ENCODE measurements around the gene ECSCR.
"Not testable (repeated sequence)": the region's sequence is repeated elsewhere in the genome, so short reads cannot be mapped to it uniquely, and the experiment has no call there.

The ECSCR gene

DNA sequence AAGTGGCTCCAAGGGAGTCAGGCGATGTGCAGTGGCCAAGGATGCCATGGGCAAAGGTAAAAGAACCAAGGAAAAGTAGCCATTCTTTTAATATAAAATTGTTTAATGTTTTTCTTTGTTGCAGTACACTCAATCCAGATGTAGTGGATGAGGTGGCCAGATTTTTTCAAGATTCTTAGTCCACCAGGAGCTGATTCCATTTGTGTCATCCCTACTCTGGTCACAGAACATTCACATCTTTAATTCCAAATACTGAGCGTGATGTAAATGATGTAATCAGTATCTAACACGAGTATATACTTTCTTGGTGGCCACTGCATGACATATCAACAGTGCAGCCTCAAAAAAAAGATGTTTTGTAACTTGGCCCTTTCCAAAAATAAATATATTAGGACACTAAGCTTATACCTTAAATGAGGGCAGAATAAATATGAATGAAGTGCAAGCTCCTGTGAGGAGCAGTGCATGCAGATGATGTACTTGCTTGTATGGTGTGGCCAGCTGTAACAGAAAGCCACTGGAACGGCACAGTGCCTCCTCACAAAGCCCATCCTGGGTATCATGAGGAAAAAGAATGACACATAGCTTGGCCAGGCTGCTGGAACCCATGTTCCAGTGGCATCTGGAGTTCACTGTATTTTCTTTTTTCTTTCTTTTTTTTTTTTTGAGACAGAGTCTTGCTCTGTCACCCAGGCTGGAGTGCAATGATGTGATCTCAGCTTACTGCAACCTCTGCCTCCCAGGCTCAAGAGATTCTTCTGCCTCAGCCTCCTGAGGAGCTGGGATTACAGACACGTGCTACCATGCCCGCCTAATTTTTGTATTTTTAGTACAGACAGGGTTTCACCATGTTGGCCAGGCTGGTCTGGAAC, 52.2 kb downstream of the ECSCR start:
- no peak for DNase-seq

DNA sequence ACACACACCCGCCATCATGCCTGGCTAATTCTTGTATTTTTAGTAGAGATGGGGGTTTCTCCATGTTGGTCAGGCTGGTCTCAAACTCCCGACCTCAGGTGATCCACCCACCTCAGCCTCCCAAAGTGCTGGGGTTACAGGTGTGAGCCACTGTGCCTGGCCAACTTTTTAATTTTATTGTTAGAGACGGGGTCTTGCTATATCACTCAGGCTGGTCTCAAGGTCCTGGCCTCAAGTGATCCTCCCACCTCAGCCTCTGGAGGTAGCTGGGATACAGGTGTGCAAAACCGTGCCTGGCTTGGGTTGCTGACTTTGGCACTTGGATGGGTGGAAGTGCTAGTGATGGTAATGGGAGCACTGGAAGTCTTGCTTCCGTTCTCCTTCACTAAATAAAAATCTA, 53.4 kb downstream of the ECSCR start:
- not testable (repeated sequence) for DNase-seq

DNA sequence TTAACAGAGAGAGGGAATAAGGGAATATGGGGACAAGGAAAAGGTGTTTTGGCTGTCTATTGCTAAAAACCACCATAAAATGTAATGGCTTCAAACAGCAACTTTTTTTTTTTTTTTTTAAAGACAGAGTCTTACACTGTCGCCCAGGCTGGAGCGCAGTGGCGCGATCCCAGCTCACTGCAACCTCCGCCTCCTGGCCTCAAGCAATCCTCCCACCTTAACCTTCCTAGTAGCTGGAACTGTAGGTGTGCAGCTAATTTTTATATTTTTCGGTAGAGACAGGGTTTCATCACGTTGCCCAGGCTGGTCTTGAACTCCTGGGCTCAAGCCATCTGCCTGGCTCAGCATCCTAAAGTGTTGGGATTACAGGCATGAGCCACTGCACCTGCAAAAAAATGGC, 54.4 kb downstream of the ECSCR start:
- no peak for DNase-seq

DNA sequence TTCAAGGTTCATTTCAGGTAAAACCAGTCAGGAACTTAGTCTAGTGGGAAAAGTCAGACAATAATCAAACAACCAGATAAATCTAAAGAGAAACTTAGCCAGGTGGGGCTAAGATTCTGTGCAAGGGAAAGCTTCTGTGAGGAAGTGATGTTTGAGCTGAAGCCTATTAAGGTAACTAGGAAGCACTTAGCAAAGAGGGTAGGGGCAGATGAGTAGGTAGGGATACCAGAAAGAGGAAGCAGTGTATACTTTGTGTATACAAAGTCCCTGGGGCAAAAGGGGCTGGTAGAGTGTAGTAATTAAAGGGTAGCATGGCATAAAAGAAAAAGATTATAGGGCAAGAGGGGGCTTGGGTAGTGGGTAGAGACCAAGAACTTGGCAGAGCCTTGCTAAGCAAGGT, 55.0 kb downstream of the ECSCR start:
- no peak for DNase-seq

DNA sequence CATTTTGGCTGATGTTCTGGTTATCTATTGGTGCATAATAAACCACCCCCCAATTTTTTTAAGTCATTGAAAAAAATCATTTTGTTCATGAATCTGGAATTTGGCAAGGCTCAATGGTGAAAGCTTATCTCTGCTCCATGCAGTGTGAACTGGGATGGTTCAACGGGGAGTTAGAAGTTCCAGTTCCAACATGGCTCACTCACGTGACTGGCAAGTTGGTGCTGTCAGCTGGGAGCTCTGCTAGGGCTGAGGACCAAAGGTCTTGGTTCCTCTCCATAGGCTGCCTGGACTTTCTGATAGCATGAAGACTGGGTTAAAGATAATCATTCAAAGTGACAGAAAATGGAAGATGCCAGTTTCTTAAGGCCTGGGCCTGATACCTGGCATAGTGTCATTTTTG, 55.6 kb downstream of the ECSCR start:
- no peak for DNase-seq

DNA sequence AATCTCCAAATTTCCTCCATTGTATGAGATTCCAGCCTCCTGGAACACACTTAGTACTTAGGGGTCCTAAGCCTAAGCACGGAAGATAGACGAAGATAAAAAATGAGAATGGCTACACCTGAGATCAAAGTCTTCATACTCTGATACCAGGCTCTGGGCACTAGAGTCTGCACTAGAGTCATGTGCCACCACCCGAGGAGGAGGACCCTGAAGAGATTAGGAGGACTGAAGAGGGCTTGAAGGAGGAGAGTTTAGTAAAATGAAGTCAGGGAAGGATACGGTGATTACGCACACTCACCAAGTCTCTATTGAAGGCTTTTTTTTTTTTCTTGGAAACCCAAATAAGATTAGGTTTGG, 58.1 kb downstream of the ECSCR start:
- no peak for DNase-seq

DNA sequence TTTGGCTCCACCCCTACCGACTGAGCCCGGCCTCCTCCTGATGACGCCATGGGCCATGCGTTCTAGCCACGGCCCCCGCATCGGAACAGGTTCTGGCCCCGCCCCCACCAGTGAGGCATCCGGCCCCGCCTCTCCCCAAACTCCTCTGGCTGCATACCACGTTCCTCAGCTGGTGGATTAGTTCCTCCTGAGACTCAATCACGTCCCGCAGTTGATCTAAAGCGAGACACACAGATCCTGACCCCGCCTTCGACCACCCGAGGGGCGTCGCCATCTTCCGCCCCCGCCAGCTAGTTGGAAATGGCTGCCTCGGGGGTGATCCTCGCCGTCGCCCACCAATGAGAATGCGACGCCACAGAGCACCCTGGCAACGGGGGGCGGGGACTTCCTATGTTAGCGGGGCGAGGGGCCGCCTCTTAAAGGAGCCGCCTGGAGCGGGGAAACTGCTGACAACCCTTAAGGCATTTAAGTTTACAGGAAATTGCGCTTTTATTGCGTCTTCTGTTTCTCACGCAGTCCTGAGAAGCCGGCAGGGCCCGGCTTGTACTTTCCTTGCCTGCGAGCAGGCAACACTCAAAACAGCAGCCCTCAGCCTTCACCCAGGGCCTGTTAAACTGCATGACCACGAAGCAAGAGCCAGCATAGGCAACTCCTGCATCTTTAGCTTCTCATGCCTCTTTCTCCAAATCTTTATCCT, 58.6 kb downstream of the ECSCR start, which contains the start of gene SPATA24:
SPATA24 (minus strand) TSS at position 303 of the 697 bp plus-strand sequence; CDS start at position 274, 29 bp downstream.
- DNase-seq = peak; percentile 96 to 98

DNA sequence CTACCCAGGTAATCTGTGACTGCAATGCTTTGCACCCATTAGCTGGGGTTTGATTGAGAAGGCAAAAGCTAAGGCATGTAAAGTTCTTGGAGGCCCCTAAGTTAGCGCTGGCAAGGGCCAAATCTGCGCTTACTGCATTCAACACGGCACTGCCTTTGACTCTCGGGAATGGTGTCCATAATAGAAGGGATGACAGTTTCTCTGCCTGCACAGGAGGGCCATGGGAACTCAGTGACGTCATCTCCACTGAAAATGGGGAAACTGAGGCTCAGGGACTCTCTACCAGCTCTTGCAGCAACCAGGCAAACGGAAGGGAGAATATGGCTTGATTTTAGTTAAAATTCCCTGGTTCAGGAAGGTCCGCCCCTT, 59.1 kb downstream of the ECSCR start:
- no peak for DNase-seq

DNA sequence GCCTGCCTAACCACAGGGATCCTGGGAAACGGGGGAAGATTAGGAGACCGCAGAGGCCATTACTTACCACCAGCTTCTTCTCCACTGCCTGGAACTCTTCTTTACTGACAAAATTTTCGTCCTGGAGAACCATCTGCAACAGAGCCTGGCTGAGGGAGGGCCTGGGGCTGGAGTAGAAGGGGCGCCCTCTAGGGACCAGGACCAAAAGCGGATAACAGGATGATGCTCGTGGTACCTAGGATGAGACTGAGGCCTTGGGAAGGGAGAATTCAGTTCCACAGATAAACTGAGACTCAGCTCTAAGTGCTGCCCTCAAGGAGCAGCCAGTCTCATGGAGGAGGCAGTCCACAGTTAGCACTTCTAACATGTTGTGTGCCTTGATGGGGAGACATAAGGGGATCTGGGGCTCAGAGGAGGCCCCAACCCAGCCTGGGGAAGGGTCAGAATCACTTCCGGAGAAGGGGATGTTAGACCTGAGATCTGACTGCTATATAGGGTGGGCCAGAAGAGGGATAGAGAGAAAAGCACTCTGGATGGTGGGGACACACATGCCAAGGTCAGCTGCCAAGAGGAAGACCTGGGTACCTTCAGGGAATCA, 59.9 kb downstream of the ECSCR start:
- peak in 1 of 2 experiments; percentile 33 for DNase-seq

DNA sequence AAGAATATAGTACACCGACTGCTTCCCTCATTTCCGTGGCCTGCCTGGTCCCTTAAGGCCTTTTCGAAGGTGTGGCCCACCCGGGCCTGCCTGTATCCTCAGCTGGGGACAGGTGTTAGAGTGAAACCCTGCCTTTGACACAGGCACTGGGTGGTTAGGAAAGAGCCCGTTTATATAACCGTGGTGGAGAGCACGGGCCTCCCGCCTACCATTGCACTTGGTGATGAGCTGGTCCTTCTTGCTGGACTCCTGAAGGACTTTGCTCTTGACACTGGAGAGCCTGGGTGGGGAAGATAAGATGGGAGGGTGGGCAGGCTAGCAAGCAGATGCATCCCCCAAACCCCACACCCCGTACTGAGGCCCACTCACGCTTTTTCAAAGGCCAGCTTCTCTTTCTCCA, 61.0 kb downstream of the ECSCR start:
- DNase-seq = no peak

DNA sequence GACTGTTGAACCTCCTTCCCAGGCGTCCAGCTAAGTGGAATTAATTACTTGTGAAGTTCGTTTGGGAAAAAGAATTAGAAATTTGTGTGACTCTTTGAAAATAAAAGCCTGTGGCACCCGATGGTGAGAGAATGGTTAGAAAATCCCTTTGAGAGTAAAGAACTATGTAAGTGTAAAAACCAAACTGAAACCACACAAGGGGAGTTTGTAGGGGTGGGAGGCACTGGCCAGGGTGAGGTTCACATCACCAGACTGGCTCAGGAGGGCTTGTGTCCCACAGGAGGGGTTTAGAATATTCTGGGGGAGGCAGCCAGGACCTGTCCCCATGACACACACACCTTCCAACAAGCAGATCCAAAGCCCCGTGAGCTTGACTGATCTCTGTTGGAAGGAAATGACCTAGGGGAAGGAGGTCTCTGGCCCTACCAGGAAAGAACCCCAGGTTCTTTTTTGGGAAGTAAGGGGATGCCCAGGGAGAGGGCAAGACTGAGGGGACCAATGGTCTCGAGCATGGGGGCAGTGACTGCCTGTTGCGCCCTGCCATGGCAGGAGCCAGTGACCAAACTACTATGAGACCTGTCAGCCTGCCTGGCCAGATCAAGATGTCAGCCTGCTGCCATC, 62.9 kb downstream of the ECSCR start:
- DNase-seq = no peak
